ENCODE data around the gene MOB3A. TPM values are rescaled to one million over a fixed set of nuclear protein-coding genes. Genes with fewer than 3 reads are reported as not detected.

The MOB3A gene
- polyA plus RNA-seq, 1 of the 3 experiments (the other 2 are of a cell fraction): 24.1 TPM

DNA sequence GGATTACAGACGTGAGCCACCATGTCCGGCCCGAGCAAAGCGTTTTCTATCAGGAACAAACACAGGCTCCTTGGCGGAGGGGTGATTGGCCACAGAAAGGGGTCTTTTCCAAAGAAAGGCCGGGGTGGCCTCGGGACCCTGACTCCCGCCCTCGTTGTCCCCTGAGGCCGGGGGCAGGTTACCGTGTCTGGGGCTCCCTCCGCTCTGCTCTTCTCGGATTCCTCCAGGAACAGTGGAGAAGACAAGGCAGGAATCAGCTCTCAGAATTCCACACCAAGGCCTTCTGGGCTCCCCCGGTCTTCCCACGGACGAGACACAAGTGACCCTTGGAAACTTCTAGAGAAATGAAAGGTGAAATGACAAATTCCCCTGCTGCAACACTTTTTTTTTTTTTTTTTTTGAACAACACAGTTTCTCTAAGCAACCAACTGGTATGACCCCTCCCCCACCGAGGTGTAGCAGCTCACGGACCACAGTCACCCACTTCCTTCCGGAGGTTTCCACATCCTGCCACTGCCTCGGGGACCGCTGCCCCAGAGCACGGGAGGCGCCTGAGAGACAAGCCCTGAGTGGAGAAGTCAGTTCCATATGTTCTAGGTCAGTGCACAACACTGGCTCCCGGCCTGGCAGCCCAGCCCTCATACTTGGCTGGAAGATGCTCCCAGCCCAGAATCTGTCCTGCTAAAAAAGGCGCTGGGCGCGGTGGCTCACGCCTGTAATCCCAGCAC is 11.0 kb downstream of the MOB3A start:
- H3K27ac ChIP-seq (ENCODE audit: low read depth in 2 of 2, low read length in 1 of 2): no peak overlapping the region
- TF ChIP-seq, protein P1, sequence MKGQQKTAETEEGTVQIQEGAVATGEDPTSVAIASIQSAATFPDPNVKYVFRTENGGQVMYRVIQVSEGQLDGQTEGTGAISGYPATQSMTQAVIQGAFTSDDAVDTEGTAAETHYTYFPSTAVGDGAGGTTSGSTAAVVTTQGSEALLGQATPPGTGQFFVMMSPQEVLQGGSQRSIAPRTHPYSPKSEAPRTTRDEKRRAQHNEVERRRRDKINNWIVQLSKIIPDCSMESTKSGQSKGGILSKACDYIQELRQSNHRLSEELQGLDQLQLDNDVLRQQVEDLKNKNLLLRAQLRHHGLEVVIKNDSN (IDR thresholded peaks at IDR 0.05; ENCODE audit: borderline replicate concordance, low read depth): no peak
- TF ChIP-seq, protein P2, sequence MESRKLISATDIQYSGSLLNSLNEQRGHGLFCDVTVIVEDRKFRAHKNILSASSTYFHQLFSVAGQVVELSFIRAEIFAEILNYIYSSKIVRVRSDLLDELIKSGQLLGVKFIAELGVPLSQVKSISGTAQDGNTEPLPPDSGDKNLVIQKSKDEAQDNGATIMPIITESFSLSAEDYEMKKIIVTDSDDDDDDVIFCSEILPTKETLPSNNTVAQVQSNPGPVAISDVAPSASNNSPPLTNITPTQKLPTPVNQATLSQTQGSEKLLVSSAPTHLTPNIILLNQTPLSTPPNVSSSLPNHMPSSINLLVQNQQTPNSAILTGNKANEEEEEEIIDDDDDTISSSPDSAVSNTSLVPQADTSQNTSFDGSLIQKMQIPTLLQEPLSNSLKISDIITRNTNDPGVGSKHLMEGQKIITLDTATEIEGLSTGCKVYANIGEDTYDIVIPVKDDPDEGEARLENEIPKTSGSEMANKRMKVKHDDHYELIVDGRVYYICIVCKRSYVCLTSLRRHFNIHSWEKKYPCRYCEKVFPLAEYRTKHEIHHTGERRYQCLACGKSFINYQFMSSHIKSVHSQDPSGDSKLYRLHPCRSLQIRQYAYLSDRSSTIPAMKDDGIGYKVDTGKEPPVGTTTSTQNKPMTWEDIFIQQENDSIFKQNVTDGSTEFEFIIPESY (IDR thresholded peaks at IDR 0.05; ENCODE audit: borderline replicate concordance, low read depth): no peak
- no peak for TF ChIP-seq SMC3 (IDR thresholded peaks at IDR 0.05; ENCODE audit: low read depth, low read length)
- TF ChIP-seq RFX5 (IDR thresholded peaks at IDR 0.05; ENCODE audit: low read length): no peak
- TF ChIP-seq JUND (IDR thresholded peaks at IDR 0.05): no peak
- TF ChIP-seq FOXM1 (IDR thresholded peaks at IDR 0.05; ENCODE audit: low read depth): no peak
- no peak for TF ChIP-seq MEF2A (IDR thresholded peaks at IDR 0.05; ENCODE audit: borderline replicate concordance, low read depth)
- TF ChIP-seq RXRA (IDR thresholded peaks at IDR 0.05; ENCODE audit: borderline replicate concordance, low read depth): no peak
- TF ChIP-seq ELF1 (IDR thresholded peaks at IDR 0.05): no peak
- H3K79me2 ChIP-seq (ENCODE audit: insufficient read depth): peaks cover 56% of the 10 kb centered on the region
- H3K9me3 ChIP-seq: no peaks in the 10 kb centered on the region
- H3K4me3 ChIP-seq (ENCODE audit: low read depth in 2 of 2, low read length in 1 of 2): no peak overlapping the region
- no peaks in the 10 kb centered on the region for H3K9me2 ChIP-seq
- H3K4me2 ChIP-seq: no peak overlapping the region
- H3F3A ChIP-seq (replicated peaks; ENCODE audit: insufficient read depth): peaks cover 4% of the 10 kb centered on the region
- ChIA-PET CTCF (interaction anchor here (1.4 kb wide), 1 partner anchor 10 kb away, joined by 5 read pairs; the partner anchor contains the start of gene MOB3A), POLR2A (interaction anchor here (0.5 kb wide), 1 partner anchor 198 kb away, joined by 3 read pairs; no protein-coding TSS in a partner anchor)
- no peaks in the 10 kb centered on the region for H4K20me1 ChIP-seq (ENCODE audit: insufficient read depth)
- H3K27me3 ChIP-seq (ENCODE audit: insufficient read depth): no peaks in the 10 kb centered on the region
- H3K4me1 ChIP-seq (ENCODE audit: control insufficient read depth in 1 of 2, insufficient read depth in 2 of 2, low read depth in 1 of 2, low read length in 1 of 2): peaks cover 14 to 15% of the 10 kb centered on the region in 2 experiments; a peak in 2 of 4 replicates
- WGBS (ENCODE audit: low lambda C conversion rate): 97% methylated on average over 21 of the region's 28 CpGs
- no peak overlapping the region for H3K9ac ChIP-seq
- H3K36me3 ChIP-seq (replicated peaks in 1 of 2; ENCODE audit: control insufficient read depth in 1 of 2, insufficient read depth in 2 of 2, low read length in 1 of 2): peaks cover 0 to 6% of the 10 kb centered on the region in 2 experiments
- peak; percentile 20 for DNase-seq
- no peak overlapping the region for H2AFZ ChIP-seq (ENCODE audit: low read depth)

DNA sequence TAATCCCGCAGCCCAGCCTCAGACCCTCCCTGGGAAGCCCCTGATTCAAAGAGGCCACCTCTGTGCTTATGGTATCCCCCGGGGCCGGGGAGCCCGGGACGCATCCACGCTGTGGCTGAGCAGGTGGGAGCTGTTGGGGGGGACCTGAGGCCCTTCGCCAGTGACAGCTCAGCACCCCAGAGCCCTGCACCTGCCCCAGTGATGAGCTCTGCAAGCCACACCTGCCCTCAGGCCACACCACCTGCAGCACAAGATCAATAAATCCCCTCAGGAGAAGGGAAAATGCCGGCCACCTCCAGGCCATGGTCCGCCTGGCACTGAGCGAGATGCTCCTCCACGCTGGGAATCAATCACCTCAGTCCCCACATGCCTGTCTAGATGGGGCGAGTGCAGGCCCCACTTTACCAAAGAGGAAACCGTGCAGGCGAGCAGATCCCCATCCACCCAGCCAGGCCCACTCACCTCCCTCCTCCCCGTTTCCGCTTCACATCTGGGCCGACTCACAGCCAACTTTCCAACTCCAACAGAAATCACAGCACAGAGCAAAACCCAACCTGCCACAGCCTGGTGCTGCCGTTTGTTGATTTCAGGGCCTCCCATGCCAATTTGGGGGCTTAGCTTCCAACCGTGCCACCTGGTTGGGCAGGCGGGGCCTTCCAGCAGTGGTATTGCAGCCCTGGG is 12.8 kb downstream of the MOB3A start:
- DNase-seq: peak; percentile 23
- no peaks in the 10 kb centered on the region for H4K20me1 ChIP-seq (ENCODE audit: insufficient read depth)
- no peak for TF ChIP-seq YY1 (IDR thresholded peaks at IDR 0.05; ENCODE audit: low read depth)
- TF ChIP-seq, protein P1 (IDR thresholded peaks at IDR 0.05; ENCODE audit: borderline replicate concordance, low read depth): no peak
- TF ChIP-seq, protein P3, sequence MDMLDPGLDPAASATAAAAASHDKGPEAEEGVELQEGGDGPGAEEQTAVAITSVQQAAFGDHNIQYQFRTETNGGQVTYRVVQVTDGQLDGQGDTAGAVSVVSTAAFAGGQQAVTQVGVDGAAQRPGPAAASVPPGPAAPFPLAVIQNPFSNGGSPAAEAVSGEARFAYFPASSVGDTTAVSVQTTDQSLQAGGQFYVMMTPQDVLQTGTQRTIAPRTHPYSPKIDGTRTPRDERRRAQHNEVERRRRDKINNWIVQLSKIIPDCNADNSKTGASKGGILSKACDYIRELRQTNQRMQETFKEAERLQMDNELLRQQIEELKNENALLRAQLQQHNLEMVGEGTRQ (IDR thresholded peaks at IDR 0.05; ENCODE audit: borderline replicate concordance, low read depth, low read length): no peak
- TF ChIP-seq, protein P4, sequence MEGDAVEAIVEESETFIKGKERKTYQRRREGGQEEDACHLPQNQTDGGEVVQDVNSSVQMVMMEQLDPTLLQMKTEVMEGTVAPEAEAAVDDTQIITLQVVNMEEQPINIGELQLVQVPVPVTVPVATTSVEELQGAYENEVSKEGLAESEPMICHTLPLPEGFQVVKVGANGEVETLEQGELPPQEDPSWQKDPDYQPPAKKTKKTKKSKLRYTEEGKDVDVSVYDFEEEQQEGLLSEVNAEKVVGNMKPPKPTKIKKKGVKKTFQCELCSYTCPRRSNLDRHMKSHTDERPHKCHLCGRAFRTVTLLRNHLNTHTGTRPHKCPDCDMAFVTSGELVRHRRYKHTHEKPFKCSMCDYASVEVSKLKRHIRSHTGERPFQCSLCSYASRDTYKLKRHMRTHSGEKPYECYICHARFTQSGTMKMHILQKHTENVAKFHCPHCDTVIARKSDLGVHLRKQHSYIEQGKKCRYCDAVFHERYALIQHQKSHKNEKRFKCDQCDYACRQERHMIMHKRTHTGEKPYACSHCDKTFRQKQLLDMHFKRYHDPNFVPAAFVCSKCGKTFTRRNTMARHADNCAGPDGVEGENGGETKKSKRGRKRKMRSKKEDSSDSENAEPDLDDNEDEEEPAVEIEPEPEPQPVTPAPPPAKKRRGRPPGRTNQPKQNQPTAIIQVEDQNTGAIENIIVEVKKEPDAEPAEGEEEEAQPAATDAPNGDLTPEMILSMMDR (IDR thresholded peaks at IDR 0.05): no peak
- TF ChIP-seq TEAD4 (IDR thresholded peaks at IDR 0.05; ENCODE audit: borderline replicate concordance, insufficient read depth): no peak
- TF ChIP-seq IRF3 (IDR thresholded peaks at IDR 0.05; ENCODE audit: low read depth, low read length): no peak
- TF ChIP-seq TCF12 (IDR thresholded peaks at IDR 0.05): no peak
- TF ChIP-seq CHD2 (IDR thresholded peaks at IDR 0.05; ENCODE audit: low read length, partially characterized antibody): no peak
- TF ChIP-seq GATA2 (CRISPR knock-in tag; IDR thresholded peaks at IDR 0.05): no peak
- TF ChIP-seq MEF2A (IDR thresholded peaks at IDR 0.05; ENCODE audit: borderline replicate concordance, low read depth): no peak
- no peak for TF ChIP-seq EP300 (IDR thresholded peaks at IDR 0.05; ENCODE audit: borderline replicate concordance in 1 of 2, low read depth in 1 of 2, low read length in 1 of 2)

More for the DNA sequence above, 12.8 kb downstream of the MOB3A start:
- Histone ChIP-seq H3K27ac (ENCODE audit: low read depth in 2 of 2, low read length in 1 of 2) (no peak overlapping the region), H3K4me3 (ENCODE audit: low read depth in 2 of 2, low read length in 1 of 2) (no peak overlapping the region), H3K9ac (no peak overlapping the region), H3K27me3 (ENCODE audit: insufficient read depth) (no peaks in the 10 kb centered on the region), H3K36me3 (replicated peaks in 1 of 2; ENCODE audit: control insufficient read depth in 1 of 2, insufficient read depth in 2 of 2, low read length in 1 of 2) (peaks cover 0 to 1% of the 10 kb centered on the region in 2 experiments), H3K79me2 (ENCODE audit: insufficient read depth) (peaks cover 37% of the 10 kb centered on the region; the same call in 1 of the 2 replicates), H3K9me2 (no peaks in the 10 kb centered on the region), H3K4me2 (no peak overlapping the region), H3F3A (replicated peaks; ENCODE audit: insufficient read depth) (peaks cover 2% of the 10 kb centered on the region), H3K4me1 (ENCODE audit: control insufficient read depth in 1 of 2, insufficient read depth in 2 of 2, low read depth in 1 of 2, low read length in 1 of 2) (no peaks in the 10 kb centered on the region), H2AFZ (ENCODE audit: low read depth) (no peak overlapping the region), H3K9me3 (no peaks in the 10 kb centered on the region)
- ChIA-PET CTCF (interaction anchor here (0.6 to 1.4 kb wide), 3 partner anchors 12 to 403 kb away, joined by 3 to 5 read pairs (median 3); no protein-coding TSS in a partner anchor), POLR2A (no interaction called here)
- 100% methylated on average over 7 of the region's 20 CpGs for WGBS (ENCODE audit: low lambda C conversion rate)
